Activated CD8-positive, alpha-beta T cell treated with anti-CD3 and anti-CD28 coated beads for 36 hours (primary cell): ENCODE measurements around the gene C19orf18. TPM values are rescaled to one million over a fixed set of nuclear protein-coding genes. Genes with fewer than 3 reads are reported as not detected.
"Not testable (repeated sequence)": the region's sequence is repeated elsewhere in the genome, so short reads cannot be mapped to it uniquely, and the experiment has no call there.

Source experiments
- ATAC-seq: fragments of 200-7000 bp; cut with Tn5 transposase; one replicate; pipeline ENCODE4 v1.10.0; 2021; ENCODE audit warnings: mild to moderate bottlenecking, moderate library complexity
- CTCF ChIA-PET: fragments of 350-600 bp; sonication (Branson Sonifier 250); formaldehyde crosslinking; loops from one replicate; lab custom pipeline; 2021; ENCODE audit warnings: antibody characterized with exemption; lab: Charles Lee
- POLR2A ChIA-PET: fragments of 350-600 bp; sonication (Branson Sonifier 250); formaldehyde crosslinking; loops from one replicate; lab custom pipeline; 2021; ENCODE audit warnings: antibody characterized with exemption; lab: Charles Lee
- DNase-seq: peaks from one replicate; pipeline ENCODE4 v3.0.0-alpha.2; 2020
- H3K27ac Mint-ChIP-seq: one replicate; pipeline ENCODE4 v1.8.0; 2021; ENCODE audit warnings: mild to moderate bottlenecking, mixed read lengths
- H3K27me3 Mint-ChIP-seq: one replicate; pipeline ENCODE4 v1.8.0; 2021; ENCODE audit warnings: mixed read lengths
- H3K36me3 Mint-ChIP-seq: one replicate; pipeline ENCODE4 v1.8.0; 2021; ENCODE audit warnings: low read depth, mixed read lengths
- H3K4me1 Mint-ChIP-seq: one replicate; pipeline ENCODE4 v1.8.0; 2021; ENCODE audit warnings: low read depth, mixed read lengths
- H3K4me3 Mint-ChIP-seq: one replicate; pipeline ENCODE4 v1.8.0; 2021; ENCODE audit warnings: mild to moderate bottlenecking, moderate library complexity, mixed read lengths
- H3K9me3 Mint-ChIP-seq: one replicate; pipeline ENCODE4 v1.8.0; 2021; ENCODE audit warnings: mixed read lengths
- intact Hi-C: fragments of 100-400 bp; cut with micrococcal nuclease; formaldehyde crosslinking; loops from one replicate; pipeline ENCODE4 v1.10.0; 2022
- total RNA-seq, 2 experiments: library from RNA; stranded (reverse); gene quantifications; one replicate each; pipeline ENCODE4 v1.2.3, GENCODE V29; 2021
- TF ChIP-seq, protein P1 (sequence below): fragments of 200-600 bp; IDR thresholded peaks from one replicate; pipeline ENCODE4 v1.8.0; 2022; ENCODE audit warnings: antibody characterized with exemption, mild to moderate bottlenecking

The C19orf18 gene
- total RNA-seq, 2 experiments from 2014 or later: 0.29 to 0.34 TPM

DNA sequence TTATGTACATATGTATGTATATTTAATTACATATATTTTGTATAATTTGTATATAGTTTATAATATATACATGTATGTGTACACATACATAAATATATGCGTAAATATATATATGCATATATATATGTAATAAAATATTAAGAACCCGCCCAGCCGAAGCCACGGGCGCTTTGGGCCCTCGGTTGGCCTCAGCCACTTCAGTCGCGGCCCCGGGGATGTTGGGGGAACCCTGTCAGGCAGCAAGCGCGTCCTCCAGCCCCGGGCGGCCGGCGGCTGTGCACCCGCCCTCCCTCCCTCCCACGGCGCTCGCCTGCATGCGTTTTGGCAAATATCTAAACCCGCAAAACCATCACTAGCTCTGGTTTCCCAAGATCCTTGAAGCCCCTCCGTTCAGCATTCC, 36.2 kb upstream of the C19orf18 start:
- peaks cover 6% of the 10 kb centered on the region for H3K4me1 Mint-ChIP-seq
- peaks cover 55% of the 10 kb centered on the region for H3K9me3 Mint-ChIP-seq
- H3K27me3 Mint-ChIP-seq: no peaks in the 10 kb centered on the region
- DNase-seq: no peak
- peak overlapping the region; percentile 74 for H3K4me3 Mint-ChIP-seq
- intact Hi-C loops: no loop called here
- H3K27ac Mint-ChIP-seq: no peak overlapping the region
- TF ChIP-seq, protein P1, sequence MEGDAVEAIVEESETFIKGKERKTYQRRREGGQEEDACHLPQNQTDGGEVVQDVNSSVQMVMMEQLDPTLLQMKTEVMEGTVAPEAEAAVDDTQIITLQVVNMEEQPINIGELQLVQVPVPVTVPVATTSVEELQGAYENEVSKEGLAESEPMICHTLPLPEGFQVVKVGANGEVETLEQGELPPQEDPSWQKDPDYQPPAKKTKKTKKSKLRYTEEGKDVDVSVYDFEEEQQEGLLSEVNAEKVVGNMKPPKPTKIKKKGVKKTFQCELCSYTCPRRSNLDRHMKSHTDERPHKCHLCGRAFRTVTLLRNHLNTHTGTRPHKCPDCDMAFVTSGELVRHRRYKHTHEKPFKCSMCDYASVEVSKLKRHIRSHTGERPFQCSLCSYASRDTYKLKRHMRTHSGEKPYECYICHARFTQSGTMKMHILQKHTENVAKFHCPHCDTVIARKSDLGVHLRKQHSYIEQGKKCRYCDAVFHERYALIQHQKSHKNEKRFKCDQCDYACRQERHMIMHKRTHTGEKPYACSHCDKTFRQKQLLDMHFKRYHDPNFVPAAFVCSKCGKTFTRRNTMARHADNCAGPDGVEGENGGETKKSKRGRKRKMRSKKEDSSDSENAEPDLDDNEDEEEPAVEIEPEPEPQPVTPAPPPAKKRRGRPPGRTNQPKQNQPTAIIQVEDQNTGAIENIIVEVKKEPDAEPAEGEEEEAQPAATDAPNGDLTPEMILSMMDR: no peak
- ATAC-seq: no peak
- peaks cover 32% of the 10 kb centered on the region for H3K36me3 Mint-ChIP-seq
- CTCF ChIA-PET: no interaction called here
- POLR2A ChIA-PET: no interaction called here

DNA sequence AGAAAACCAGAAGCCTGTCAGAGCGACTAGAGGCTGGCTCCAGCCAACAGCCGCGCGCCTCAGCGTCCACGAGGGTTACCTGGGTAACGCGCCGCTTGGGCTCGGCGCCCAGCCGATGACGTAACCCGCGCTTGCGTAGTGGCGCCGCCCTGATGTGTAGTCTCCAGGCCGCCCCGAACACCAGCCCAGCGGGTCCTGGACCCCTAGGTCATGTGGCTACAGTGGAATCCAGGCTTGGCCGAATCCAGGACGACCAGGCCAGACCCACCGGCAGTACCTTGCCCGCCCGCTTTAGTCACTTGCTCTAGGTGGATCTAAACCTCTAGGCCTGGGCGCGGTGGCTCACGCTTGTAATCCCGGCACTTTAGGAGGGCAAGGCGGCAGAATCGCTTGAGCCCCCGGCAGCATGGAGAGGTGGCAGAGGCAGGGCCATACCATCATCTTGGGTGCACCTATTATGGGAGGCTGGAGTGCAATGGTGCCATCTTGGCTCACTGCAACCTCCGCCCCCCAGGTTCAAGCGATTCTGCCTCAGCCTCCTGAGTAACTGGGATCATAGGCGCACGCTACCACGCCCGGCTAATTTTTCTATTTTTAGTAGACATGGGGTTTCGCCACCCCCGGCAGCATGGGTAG, 35.5 kb upstream of the C19orf18 start:
- ATAC-seq: peak; percentile 95
- Mint-ChIP-seq H3K27me3 (no peaks in the 10 kb centered on the region), H3K36me3 (peaks cover 40% of the 10 kb centered on the region), H3K4me3 (peak overlapping the region; percentile 74), H3K9me3 (peaks cover 59% of the 10 kb centered on the region), H3K27ac (peak overlapping the region; percentile 75), H3K4me1 (peaks cover 8% of the 10 kb centered on the region)
- POLR2A ChIA-PET: no interaction called here
- TF ChIP-seq, protein P1: no peak
- intact Hi-C loops: loop anchor here (10.0 kb wide), 1 partner anchor 55 kb away; no protein-coding TSS in a partner anchor
- peak; percentile 83 for DNase-seq
- CTCF ChIA-PET: no interaction called here

- DNase-seq: no peak
- no peaks in the 10 kb centered on the region for H3K27me3 Mint-ChIP-seq
- H3K9me3 Mint-ChIP-seq: peaks cover 62% of the 10 kb centered on the region
- CTCF ChIA-PET: interaction anchor here (1.0 kb wide), 1 partner anchor 13 kb away, joined by 3 read pairs; no protein-coding TSS in a partner anchor
- POLR2A ChIA-PET: interaction anchor here (1.4 kb wide), 1 partner anchor 75 kb away, joined by 3 read pairs; no protein-coding TSS in a partner anchor
- TF ChIP-seq, protein P1: no peak
- H3K4me3 Mint-ChIP-seq: peak overlapping the region; percentile 74
- H3K4me1 Mint-ChIP-seq: peaks cover 13% of the 10 kb centered on the region
- no peak for ATAC-seq
- intact Hi-C loops: loop anchor here (10.0 kb wide), 1 partner anchor 54 kb away; no protein-coding TSS in a partner anchor
- H3K27ac Mint-ChIP-seq: no peak overlapping the region
- H3K36me3 Mint-ChIP-seq: peaks cover 45% of the 10 kb centered on the region
These were observed 34.9 kb upstream of the C19orf18 start for GRCh38 chr19:58009301-58009665.

GRCh38 chr19:58008877-58009276, 34.5 kb upstream of the C19orf18 start:
- Mint-ChIP-seq H3K4me1 (peaks cover 16% of the 10 kb centered on the region), H3K36me3 (peaks cover 49% of the 10 kb centered on the region), H3K4me3 (peak overlapping the region; percentile 74), H3K9me3 (peaks cover 66% of the 10 kb centered on the region)
- not testable (repeated sequence) for H3K27me3 Mint-ChIP-seq, DNase-seq, H3K27ac Mint-ChIP-seq, ATAC-seq
- CTCF ChIA-PET: interaction anchor here (1.0 kb wide), 1 partner anchor 13 kb away, joined by 3 read pairs; no protein-coding TSS in a partner anchor
- POLR2A ChIA-PET: interaction anchor here (1.4 kb wide), 1 partner anchor 74 kb away, joined by 3 read pairs; no protein-coding TSS in a partner anchor
- intact Hi-C loops: loop anchor here (10.0 kb wide), 1 partner anchor 54 kb away; no protein-coding TSS in a partner anchor

- peaks cover 60% of the 10 kb centered on the region for H3K36me3 Mint-ChIP-seq
- ChIA-PET CTCF (no interaction called here), POLR2A (no interaction called here)
- no peaks in the 10 kb centered on the region for H3K27me3 Mint-ChIP-seq
- H3K9me3 Mint-ChIP-seq: peaks cover 60% of the 10 kb centered on the region
- intact Hi-C loops: loop anchor here (10.0 kb wide), 1 partner anchor 52 kb away; no protein-coding TSS in a partner anchor
- no peak for ATAC-seq
- H3K4me1 Mint-ChIP-seq: peaks cover 21% of the 10 kb centered on the region
- TF ChIP-seq, protein P1: no peak
- DNase-seq: no peak
- no peak overlapping the region for H3K27ac Mint-ChIP-seq
- H3K4me3 Mint-ChIP-seq: no peak overlapping the region
These were observed 33.0 kb upstream of the C19orf18 start for GRCh38 chr19:58007285-58007684.
